GM18502 (cell line): ENCODE measurements around the gene MICOS13.

Source experiments
- ATAC-seq: cut with Tn5 transposase; IDR thresholded peaks from one replicate; pipeline ENCODE4 v1.9.1; 2021; ENCODE audit warnings: mild to moderate bottlenecking; ENCODE audit not compliant: unreplicated experiment, poor library complexity

MICOS13 gene

DNA sequence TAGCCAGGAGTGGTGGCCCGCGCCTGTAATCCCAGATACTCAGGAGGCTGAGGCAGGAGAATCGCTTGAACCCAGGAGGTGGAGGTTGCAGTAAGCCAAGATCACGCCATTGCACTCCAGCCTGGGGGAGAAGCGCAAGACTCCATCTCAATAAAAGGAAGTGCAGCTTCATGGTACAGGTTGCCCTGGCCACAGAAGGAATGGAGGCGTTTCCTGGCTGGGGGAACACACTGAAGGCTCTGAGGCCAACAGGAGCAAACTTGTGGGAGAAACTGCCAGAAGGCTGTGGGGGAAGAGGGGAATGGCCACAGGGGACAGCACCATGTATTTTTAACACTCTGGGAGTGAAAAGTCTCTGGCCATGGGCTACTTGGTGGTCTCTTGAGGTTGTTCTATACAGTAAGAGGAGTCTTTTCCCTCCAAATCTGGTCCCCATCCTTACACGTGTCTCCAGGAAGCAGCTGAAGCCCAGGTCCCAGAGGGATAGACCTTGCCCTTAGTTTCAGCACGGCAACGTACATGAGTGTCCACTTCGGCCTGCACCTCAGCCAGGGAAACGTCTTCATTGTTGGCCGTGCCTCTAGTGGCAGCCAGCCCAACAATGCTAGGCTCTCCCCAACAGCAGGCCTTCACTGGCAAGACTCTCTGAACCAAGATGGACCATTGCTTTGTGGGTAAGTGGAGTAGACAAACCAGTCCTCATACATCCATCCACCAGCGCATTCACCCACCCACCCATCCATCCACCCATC lies 7.4 kb downstream of the MICOS13 start:
- no peak for ATAC-seq

DNA sequence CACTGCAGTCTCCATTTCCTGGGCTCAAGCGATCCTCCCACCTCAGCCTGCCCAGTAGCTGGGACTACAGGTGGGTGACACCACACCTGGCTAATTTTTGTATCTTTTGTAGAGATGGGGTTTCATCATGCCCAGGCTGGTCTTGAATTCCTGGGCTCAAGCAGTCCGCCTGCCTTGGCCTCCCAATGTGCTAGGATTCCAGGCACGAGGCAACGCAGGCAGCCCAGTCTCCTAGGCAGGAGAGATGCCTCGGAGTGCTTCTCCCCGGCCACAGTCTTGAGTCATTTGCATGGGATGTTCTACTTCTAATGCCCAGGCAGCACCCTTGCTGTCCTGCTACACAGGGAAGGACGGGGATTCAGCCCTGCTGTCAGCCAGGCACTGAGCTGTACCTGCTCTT lies 8.7 kb downstream of the MICOS13 start:
- ATAC-seq, result no peak

DNA sequence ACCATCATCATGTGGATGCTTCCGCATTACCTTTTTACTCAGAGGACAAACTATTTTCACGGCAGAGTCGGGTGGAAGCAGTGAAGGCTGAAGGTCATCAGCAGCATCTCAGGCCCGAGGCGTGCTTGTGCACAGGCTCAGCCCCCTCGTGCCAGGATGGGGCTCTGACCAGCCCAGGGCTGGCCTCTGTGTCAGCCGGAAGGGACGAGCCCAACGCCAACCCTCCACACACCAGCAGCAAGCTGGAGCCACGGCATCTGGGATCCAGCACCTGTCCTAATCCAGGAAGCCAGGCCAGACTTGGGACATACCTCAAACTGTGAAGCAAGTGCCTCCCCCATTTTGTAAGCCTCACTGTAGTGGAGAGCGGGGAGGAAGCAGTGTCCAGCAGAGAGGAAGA lies 11.1 kb downstream of the MICOS13 start:
- ATAC-seq, result no peak

- ATAC-seq, result no peak
These were observed 12.5 kb downstream of the MICOS13 start for GRCh38 chr19:5667751-5668271.

GRCh38 chr19:5666921-5667610 lies 13.2 kb downstream of the MICOS13 start:
- ATAC-seq, result no peak

DNA sequence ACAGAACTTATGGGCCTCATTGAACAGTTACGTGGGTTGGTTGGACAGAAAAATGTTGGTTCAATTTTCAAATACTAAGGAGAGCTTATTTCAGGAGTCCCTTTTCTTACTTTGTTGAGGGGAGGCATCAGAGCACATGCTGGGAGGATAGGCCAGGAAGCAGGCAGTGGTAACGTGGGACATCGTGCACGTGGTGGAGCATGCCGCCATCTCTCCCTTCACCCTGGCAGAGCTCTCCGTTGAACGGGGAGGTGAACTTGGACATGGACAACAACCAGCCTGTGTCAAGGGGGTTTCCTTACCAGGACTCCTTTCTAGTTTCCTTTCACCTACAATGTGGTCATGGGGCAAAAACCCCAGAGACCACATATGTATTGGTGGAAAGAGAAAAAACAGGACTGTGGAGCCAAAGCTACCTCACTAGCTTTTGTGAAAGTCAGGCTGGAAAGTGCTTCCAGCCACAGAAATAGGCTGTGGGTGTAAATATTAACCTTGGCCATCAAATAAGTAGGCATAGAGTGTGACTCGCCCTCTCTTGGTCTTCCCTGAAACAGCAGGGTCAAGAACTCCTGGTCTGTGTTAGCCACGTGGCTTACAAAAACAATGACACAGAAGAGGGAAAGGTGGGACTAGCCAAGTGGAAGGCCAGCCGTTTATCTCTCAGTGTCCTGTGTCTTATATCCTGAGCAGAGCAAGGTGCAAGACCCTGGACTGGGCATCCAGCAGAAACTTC lies 14.4 kb downstream of the MICOS13 start:
- ATAC-seq, result no peak

GRCh38 chr19:5664515-5664914 lies 15.8 kb downstream of the MICOS13 start:
- no peak for ATAC-seq

GRCh38 chr19:5663904-5664303 lies 16.4 kb downstream of the MICOS13 start:
- ATAC-seq, result no peak

- no peak for ATAC-seq
These were observed 18.8 kb downstream of the MICOS13 start for GRCh38 chr19:5661483-5661882.

DNA sequence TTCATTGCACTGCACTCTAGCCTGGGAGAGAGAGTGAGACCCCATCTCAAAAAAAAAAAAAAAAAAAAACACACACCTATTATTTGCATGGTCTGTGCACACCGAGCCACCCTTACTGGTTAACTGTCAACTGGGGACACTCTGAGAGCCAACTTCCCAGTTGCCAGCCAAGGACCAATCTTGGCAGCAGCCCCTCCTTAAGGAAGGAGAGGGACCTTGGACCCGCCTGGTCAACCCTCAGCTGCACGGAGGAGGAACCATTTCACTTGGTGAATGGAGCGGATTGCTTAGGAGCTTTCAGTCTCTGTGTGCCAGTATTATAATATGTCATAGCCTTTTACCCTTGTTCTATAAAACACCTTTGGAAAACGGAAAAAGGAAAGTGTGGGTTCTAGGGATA lies 24.9 kb downstream of the MICOS13 start:
- ATAC-seq, result no peak

DNA sequence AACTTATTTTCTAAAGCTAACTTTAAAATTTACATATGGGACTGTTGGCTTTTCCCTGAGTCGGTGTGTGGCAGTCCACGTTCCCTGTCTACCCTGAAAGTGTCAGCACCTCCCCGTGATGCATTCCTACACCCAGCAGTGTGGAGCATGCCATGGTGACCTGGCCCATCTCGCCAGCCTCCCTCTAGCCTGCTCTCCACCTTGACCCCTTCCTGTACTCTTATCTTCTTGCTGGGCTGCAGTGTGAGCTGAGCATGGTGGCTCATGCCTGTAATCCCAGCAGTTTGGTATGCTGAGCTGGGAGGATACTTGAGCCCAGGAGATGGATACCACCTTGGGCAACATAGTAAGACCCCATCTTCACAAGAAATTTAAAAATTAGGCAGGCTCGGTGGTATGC lies 25.4 kb downstream of the MICOS13 start:
- no peak for ATAC-seq

GRCh38 chr19:5652261-5652660 lies 28.1 kb downstream of the MICOS13 start:
- no peak for ATAC-seq

GRCh38 chr19:5651361-5651760 lies 29.0 kb downstream of the MICOS13 start:
- no peak for ATAC-seq

GRCh38 chr19:5648464-5648863 lies 31.9 kb downstream of the MICOS13 start:
- ATAC-seq, result no peak

- no peak for ATAC-seq
These were observed 33.6 kb downstream of the MICOS13 start for GRCh38 chr19:5646703-5647102.

GRCh38 chr19:5645409-5645808 lies 34.9 kb downstream of the MICOS13 start:
- no peak for ATAC-seq

GRCh38 chr19:5644037-5644436 lies 36.3 kb downstream of the MICOS13 start:
- ATAC-seq, result no peak

DNA sequence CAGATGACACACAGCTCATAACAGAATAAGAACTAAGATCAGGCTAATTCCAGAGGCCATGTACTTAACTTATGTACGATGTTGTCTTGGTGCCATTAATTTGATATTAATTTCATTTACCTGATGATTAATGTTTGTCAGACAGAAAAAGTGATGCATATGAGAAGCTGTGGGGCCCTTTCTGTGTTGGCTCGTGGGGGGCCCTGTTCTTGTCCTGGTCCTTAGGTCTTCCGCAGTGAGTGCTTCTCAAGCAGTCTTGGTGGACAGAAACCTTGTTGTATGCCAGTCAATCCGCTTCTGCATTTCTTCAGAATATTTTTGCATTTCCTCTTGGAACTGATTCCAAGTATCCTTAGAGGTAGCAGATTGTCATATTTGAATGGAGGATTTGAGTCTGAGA lies 37.3 kb downstream of the MICOS13 start:
- no peak for ATAC-seq

GRCh38 chr19:5642204-5642603 lies 38.1 kb downstream of the MICOS13 start:
- no peak for ATAC-seq

- ATAC-seq, result no peak
These were observed 39.1 kb downstream of the MICOS13 start for GRCh38 chr19:5641171-5641570.

DNA sequence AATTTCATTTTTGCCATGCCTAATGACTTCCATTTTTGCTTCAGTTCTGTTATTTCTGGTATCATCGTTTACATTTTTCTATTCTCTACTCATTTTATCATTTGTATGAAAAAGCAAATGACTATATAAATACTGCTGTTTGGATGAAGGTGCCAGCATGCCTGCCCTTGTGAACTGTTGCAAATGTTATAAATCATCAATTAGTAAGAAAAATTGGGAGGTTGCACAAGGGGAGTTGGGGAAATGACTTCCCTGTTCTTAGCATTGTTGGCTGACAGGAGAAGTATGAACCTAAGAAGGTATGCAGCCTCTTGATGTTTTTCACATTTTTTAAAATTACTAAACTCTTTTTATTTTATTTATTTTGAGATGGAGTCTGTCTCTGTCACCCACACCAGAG lies 42.3 kb downstream of the MICOS13 start:
- no peak for ATAC-seq
